ENCODE results near the gene CCDC30. TPM values are rescaled to one million over a fixed set of nuclear protein-coding genes. Genes with fewer than 3 reads are reported as not detected.

Gene CCDC30
- total RNA-seq, 4 donors from 2014 or later, result 1.8 to 29.4 (median 7.4) TPM

- DNase-seq, result peak in 1 of 3 donors; percentile 66
- H3K4me3 ChIP-seq, result peak overlapping the region in 2 of 4 donors; percentile 24 to 30
- TF ChIP-seq POLR2A (IDR thresholded peaks at IDR 0.05) (no peak), CTCF (IDR thresholded peaks at IDR 0.05) (no peak)
- H3K27me3 ChIP-seq, result no peaks in the 10 kb centered on the region
- peak overlapping the region in 2 of 4 donors; percentile 11 to 48 for H3K27ac ChIP-seq
- no peaks in the 10 kb centered on the region for H3K9me3 ChIP-seq
- H3K4me1 ChIP-seq, result no peaks in the 10 kb centered on the region
- no peaks in the 10 kb centered on the region for H3K36me3 ChIP-seq
Observed at GRCh38 chr1:42529724-42530181, 66.7 kb downstream of the CCDC30 start.

- no peak for DNase-seq
- Histone ChIP-seq H3K4me3 (no peak overlapping the region), H3K27ac (no peak overlapping the region), H3K9me3 (no peaks in the 10 kb centered on the region), H3K36me3 (no peaks in the 10 kb centered on the region), H3K27me3 (no peaks in the 10 kb centered on the region), H3K4me1 (no peaks in the 10 kb centered on the region)
- TF ChIP-seq POLR2A (IDR thresholded peaks at IDR 0.05) (no peak), CTCF (IDR thresholded peaks at IDR 0.05) (no peak)
Observed at GRCh38 chr1:42531043-42531442, 68.0 kb downstream of the CCDC30 start.

- TF ChIP-seq CTCF (IDR thresholded peaks at IDR 0.05), result no peak
- TF ChIP-seq POLR2A (IDR thresholded peaks at IDR 0.05), result no peak
- no peaks in the 10 kb centered on the region for H3K9me3 ChIP-seq
- DNase-seq, result no peak
Observed at GRCh38 chr1:42533101-42533863, 70.2 kb downstream of the CCDC30 start.

GRCh38 chr1:42541104-42541503 lies 78.0 kb downstream of the CCDC30 start:
- Histone ChIP-seq H3K36me3 (no peaks in the 10 kb centered on the region), H3K4me1 (no peaks in the 10 kb centered on the region), H3K4me3 (no peak overlapping the region), H3K27ac (no peak overlapping the region), H3K27me3 (no peaks in the 10 kb centered on the region), H3K9me3 (no peaks in the 10 kb centered on the region)
- DNase-seq, result no peak
- TF ChIP-seq POLR2A (IDR thresholded peaks at IDR 0.05), result no peak
- TF ChIP-seq CTCF (IDR thresholded peaks at IDR 0.05), result no peak

More at GRCh38 chr1:42533101-42533863, 70.2 kb downstream of the CCDC30 start:
- Histone ChIP-seq H3K36me3 (no peaks in the 10 kb centered on the region), H3K4me1 (no peaks in the 10 kb centered on the region), H3K27me3 (no peaks in the 10 kb centered on the region), H3K4me3 (no peak overlapping the region), H3K27ac (no peak overlapping the region)

- Histone ChIP-seq H3K9me3 (no peaks in the 10 kb centered on the region), H3K36me3 (no peaks in the 10 kb centered on the region), H3K27me3 (no peaks in the 10 kb centered on the region), H3K4me3 (no peak overlapping the region), H3K27ac (no peak overlapping the region), H3K4me1 (no peaks in the 10 kb centered on the region)
- DNase-seq, result no peak
- no peak for TF ChIP-seq CTCF (IDR thresholded peaks at IDR 0.05)
- TF ChIP-seq POLR2A (IDR thresholded peaks at IDR 0.05), result no peak
Observed at GRCh38 chr1:42551180-42551579, 88.1 kb downstream of the CCDC30 start.
